Measurements from ENCODE around the gene APP. TPM values are rescaled to one million over a fixed set of nuclear protein-coding genes. Genes with fewer than 3 reads are reported as not detected.

Gene APP
- total RNA-seq, 2 donors from 2014 or later, result 256 to 423 TPM

DNA sequence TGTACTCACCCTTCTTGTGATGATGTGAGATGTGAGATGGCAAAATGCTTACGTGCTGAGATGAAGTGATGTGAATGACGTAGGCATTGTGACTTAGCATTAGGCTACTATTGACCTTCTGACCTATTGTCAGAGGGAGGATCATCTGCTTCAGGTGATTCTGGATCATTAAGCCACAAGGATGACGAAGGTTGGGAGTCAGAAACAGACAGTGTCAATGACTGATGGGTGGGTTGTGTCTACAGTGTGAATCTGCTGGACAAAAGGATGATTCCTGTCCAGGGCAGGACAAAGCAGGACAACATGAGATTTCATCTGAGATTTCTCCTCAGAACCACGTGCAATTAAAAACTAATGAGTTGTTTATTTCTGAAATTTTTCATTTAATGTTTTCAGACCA, 306.8 kb downstream of the APP start:
- H3K27ac ChIP-seq, result no peak overlapping the region
- TF ChIP-seq CTCF (IDR thresholded peaks at IDR 0.05) (no peak), POLR2A (IDR thresholded peaks at IDR 0.05) (no peak)
- ATAC-seq (no peak), DNase-seq (no peak)
- no peaks in the 10 kb centered on the region for H3K4me1 ChIP-seq
- H3K36me3 ChIP-seq (replicated peaks in 1 of 2; ENCODE audit: insufficient read depth in 1 of 2, low read depth in 2 of 2), result no peaks in the 10 kb centered on the region
- intact Hi-C loops (cut with DNase I), result no loop called here
- WGBS, 2 donors, result 55 to 63% methylated on average over 4 of the region's 4 CpGs
- H3K9me3 ChIP-seq, result no peaks in the 10 kb centered on the region
- no peaks in the 10 kb centered on the region for H3K27me3 ChIP-seq
- H3K4me3 ChIP-seq, result no peak overlapping the region

- no peak for TF ChIP-seq POLR2A (IDR thresholded peaks at IDR 0.05)
- TF ChIP-seq CTCF (IDR thresholded peaks at IDR 0.05), result no peak
- intact Hi-C loops (cut with DNase I), result no loop called here
- Histone ChIP-seq H3K4me1 (no peaks in the 10 kb centered on the region), H3K4me3 (no peak overlapping the region), H3K9me3 (no peaks in the 10 kb centered on the region), H3K36me3 (replicated peaks in 1 of 2; ENCODE audit: insufficient read depth in 1 of 2, low read depth in 2 of 2) (no peaks in the 10 kb centered on the region), H3K27me3 (no peaks in the 10 kb centered on the region), H3K27ac (no peak overlapping the region)
- ATAC-seq (no peak), DNase-seq (no peak)
- 23 to 24% methylated on average over 1 of the region's 1 CpG for WGBS, 2 donors
Measured at GRCh38 chr21:25863031-25863430, 307.5 kb downstream of the APP start.

DNA sequence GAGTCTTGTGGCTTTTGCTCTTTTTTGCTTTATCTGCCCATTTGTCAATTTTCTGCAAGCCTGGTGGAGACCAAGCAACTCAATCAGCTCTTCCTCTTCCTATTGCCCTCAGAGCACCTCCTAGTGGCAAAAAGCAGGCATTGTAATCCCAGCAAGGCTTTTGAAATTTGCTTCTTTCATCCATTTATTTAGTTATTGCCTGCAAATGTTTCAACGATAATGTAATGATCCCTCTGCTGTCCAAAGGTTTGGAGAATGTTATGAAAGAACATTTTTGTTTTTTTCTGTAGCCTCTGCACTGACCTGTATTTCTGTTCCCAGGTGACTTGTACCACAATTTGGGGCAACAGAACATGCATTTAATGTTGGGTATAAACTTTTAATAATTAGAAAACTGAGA, 308.0 kb downstream of the APP start:
- ATAC-seq (no peak), DNase-seq (peak in 2 of 4 donors; percentile 13)
- H3K36me3 ChIP-seq (replicated peaks in 1 of 2; ENCODE audit: insufficient read depth in 1 of 2, low read depth in 2 of 2), result no peaks in the 10 kb centered on the region
- no peak for TF ChIP-seq POLR2A (IDR thresholded peaks at IDR 0.05)
- TF ChIP-seq CTCF (IDR thresholded peaks at IDR 0.05), result peak; percentile 37 to 62 (median 57)
- no peaks in the 10 kb centered on the region for H3K9me3 ChIP-seq
- H3K4me1 ChIP-seq, result no peaks in the 10 kb centered on the region
- WGBS, 2 donors, result 8 to 13% methylated on average over 1 of the region's 1 CpG
- no peak overlapping the region for H3K4me3 ChIP-seq
- no peak overlapping the region for H3K27ac ChIP-seq
- no peaks in the 10 kb centered on the region for H3K27me3 ChIP-seq
- intact Hi-C loops (cut with DNase I), result no loop called here

DNA sequence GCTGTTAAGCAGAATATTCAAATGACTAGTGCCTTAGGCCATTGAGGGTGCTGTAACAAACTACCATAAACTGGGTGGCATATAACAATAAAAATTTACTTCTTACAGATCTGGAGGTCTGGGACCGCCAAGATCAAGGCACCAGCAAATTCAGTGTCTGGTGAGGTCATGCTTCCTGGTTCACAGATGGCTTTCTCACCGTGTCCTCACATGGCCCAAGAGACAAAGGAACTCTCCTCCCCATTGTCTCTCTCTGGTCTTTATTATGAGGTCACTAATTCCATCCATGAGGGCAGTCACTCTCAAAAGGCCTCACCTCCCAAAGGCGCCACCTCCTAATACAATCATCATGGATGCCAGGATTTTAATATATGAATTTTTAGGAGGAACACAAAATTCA, 308.5 kb downstream of the APP start:
- no peak for DNase-seq
- Histone ChIP-seq H3K4me1 (no peaks in the 10 kb centered on the region), H3K9me3 (no peaks in the 10 kb centered on the region), H3K27me3 (no peaks in the 10 kb centered on the region), H3K36me3 (replicated peaks in 1 of 2; ENCODE audit: insufficient read depth in 1 of 2, low read depth in 2 of 2) (no peaks in the 10 kb centered on the region), H3K27ac (no peak overlapping the region), H3K4me3 (no peak overlapping the region)
- intact Hi-C loops (cut with DNase I), result no loop called here
- TF ChIP-seq CTCF (IDR thresholded peaks at IDR 0.05), result no peak
- no peak for ATAC-seq
- WGBS, 2 donors, result 78 to 91% methylated on average over 3 of the region's 3 CpGs

- no peaks in the 10 kb centered on the region for H3K36me3 ChIP-seq (replicated peaks in 1 of 2; ENCODE audit: insufficient read depth in 1 of 2, low read depth in 2 of 2)
- 49 to 54% methylated on average over 5 of the region's 5 CpGs for WGBS, 2 donors
- no peak for ATAC-seq
- TF ChIP-seq CTCF (IDR thresholded peaks at IDR 0.05), result no peak
- no peak for TF ChIP-seq POLR2A (IDR thresholded peaks at IDR 0.05)
- H3K9me3 ChIP-seq, result no peaks in the 10 kb centered on the region
- no peak overlapping the region for H3K27ac ChIP-seq
- no peak overlapping the region for H3K4me3 ChIP-seq
- H3K27me3 ChIP-seq, result no peaks in the 10 kb centered on the region
- intact Hi-C loops (cut with DNase I), result no loop called here
- no peaks in the 10 kb centered on the region for H3K4me1 ChIP-seq
- no peak for DNase-seq
Measured at GRCh38 chr21:25859235-25859929, 311.2 kb downstream of the APP start.
